ENCODE data around the gene MRI1. TPM values are rescaled to one million over a fixed set of nuclear protein-coding genes. Genes with fewer than 3 reads are reported as not detected.
A peak's percentile ranks its signal among the peaks of the same experiment; 100 is the strongest.
"Not testable (repeated sequence)": the region's sequence is repeated elsewhere in the genome, so short reads cannot be mapped to it uniquely, and the experiment has no call there.

Gene MRI1
- total RNA-seq, 2 donors from 2014 or later = 19.6 to 29.6 TPM

GRCh38 chr19:13778398-13778797 is 14.1 kb downstream of the MRI1 start:
- H3K27me3 Mint-ChIP-seq (ENCODE audit: insufficient read depth) = no peaks in the 10 kb centered on the region
- peaks cover 6% of the 10 kb centered on the region for H3K9me3 ChIP-seq (ENCODE audit: control insufficient read depth, low read length)
- H3K27ac ChIP-seq (ENCODE audit: low read depth, low read length) = no peak overlapping the region
- peaks cover 15% of the 10 kb centered on the region for H3K4me1 Mint-ChIP-seq
- H3K9me3 Mint-ChIP-seq = no peaks in the 10 kb centered on the region
- no peak overlapping the region for H3K27ac Mint-ChIP-seq
- TF ChIP-seq, protein P1, sequence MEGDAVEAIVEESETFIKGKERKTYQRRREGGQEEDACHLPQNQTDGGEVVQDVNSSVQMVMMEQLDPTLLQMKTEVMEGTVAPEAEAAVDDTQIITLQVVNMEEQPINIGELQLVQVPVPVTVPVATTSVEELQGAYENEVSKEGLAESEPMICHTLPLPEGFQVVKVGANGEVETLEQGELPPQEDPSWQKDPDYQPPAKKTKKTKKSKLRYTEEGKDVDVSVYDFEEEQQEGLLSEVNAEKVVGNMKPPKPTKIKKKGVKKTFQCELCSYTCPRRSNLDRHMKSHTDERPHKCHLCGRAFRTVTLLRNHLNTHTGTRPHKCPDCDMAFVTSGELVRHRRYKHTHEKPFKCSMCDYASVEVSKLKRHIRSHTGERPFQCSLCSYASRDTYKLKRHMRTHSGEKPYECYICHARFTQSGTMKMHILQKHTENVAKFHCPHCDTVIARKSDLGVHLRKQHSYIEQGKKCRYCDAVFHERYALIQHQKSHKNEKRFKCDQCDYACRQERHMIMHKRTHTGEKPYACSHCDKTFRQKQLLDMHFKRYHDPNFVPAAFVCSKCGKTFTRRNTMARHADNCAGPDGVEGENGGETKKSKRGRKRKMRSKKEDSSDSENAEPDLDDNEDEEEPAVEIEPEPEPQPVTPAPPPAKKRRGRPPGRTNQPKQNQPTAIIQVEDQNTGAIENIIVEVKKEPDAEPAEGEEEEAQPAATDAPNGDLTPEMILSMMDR (conservative IDR thresholded peaks at IDR 0.05) = no peak
- peaks cover 34% of the 10 kb centered on the region for H3K36me3 Mint-ChIP-seq (ENCODE audit: low read depth)
- H3K27me3 ChIP-seq (ENCODE audit: control insufficient read depth, insufficient read depth, low read length, poor library complexity, severe bottlenecking) = no peaks in the 10 kb centered on the region
- DNase-seq = no peak
- H3K4me3 ChIP-seq (ENCODE audit: low read length) = no peak overlapping the region
- WGBS, 2 experiments (ENCODE audit: insufficient coverage in 1 of 2, insufficient read length in 1 of 2) = 96 to 100% methylated on average over 6 to 9 of the region's 9 CpGs
- H3K4me3 Mint-ChIP-seq = no peak overlapping the region
- no peak overlapping the region for H3K9ac ChIP-seq (ENCODE audit: extremely low read depth, low read length, poor library complexity, severe bottlenecking)
- H3K36me3 ChIP-seq (ENCODE audit: control insufficient read depth, insufficient read depth, low read length) = peaks cover 32% of the 10 kb centered on the region
- no peaks in the 10 kb centered on the region for H3K4me1 ChIP-seq (ENCODE audit: control insufficient read depth, insufficient read depth, low read length)

DNA sequence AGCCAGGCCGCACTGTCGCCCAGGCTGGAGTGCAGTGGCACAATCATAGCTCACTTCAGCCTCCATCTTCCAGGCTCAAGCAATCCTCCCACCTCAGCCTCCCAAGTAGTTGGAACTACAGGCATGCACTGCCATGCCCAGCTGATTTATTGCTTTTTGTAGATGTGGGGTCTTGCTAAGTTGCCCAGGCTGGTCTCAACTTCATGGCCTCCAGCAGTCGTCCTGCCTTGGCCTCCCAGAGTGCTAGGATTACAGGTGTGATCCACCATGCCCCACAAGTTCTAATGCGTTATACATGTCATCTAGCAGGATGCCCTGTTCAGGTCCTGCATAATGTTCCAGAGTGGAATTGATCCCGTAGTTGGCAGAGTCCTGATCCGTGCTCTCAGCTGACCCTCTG is 14.5 kb downstream of the MRI1 start:
- Histone ChIP-seq H3K36me3 (ENCODE audit: control insufficient read depth, insufficient read depth, low read length) (peaks cover 32% of the 10 kb centered on the region), H3K9ac (ENCODE audit: extremely low read depth, low read length, poor library complexity, severe bottlenecking) (no peak overlapping the region), H3K4me1 (ENCODE audit: control insufficient read depth, insufficient read depth, low read length) (no peaks in the 10 kb centered on the region), H3K4me3 (ENCODE audit: low read length) (no peak overlapping the region), H3K27me3 (ENCODE audit: control insufficient read depth, insufficient read depth, low read length, poor library complexity, severe bottlenecking) (no peaks in the 10 kb centered on the region), H3K9me3 (ENCODE audit: control insufficient read depth, low read length) (peaks cover 6% of the 10 kb centered on the region), H3K27ac (ENCODE audit: low read depth, low read length) (no peak overlapping the region)
- Mint-ChIP-seq H3K36me3 (ENCODE audit: low read depth) (peaks cover 34% of the 10 kb centered on the region), H3K4me1 (peaks cover 19% of the 10 kb centered on the region), H3K27ac (no peak overlapping the region), H3K9me3 (no peaks in the 10 kb centered on the region), H3K27me3 (ENCODE audit: insufficient read depth) (no peaks in the 10 kb centered on the region), H3K4me3 (no peak overlapping the region)
- TF ChIP-seq, protein P1 (conservative IDR thresholded peaks at IDR 0.05) = no peak
- no peak for DNase-seq
- 93 to 94% methylated on average over 6 of the region's 6 CpGs for WGBS, 2 experiments (ENCODE audit: insufficient coverage in 1 of 2, insufficient read length in 1 of 2)

DNA sequence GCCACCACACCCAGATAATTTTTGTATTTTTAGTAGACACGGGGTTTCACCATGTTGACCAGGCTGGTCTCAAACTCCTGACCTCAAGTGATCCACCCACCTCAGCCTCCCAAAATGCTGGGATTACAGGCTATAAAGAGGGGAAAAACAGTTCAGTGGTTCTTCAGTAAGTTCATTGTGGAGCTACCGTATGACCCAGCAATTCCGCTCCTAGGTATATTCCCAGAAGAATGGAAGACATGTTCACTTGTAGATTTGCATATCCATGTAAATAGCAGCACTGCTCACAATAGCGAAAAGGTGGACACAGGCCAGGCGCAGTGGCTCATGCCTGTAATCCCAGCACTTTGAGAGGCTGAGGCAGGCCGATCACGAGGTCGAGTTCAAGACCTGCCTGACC is 15.5 kb downstream of the MRI1 start:
- H3K27ac Mint-ChIP-seq = not testable (repeated sequence)

GRCh38 chr19:13781547-13781946 is 17.2 kb downstream of the MRI1 start:
- Histone ChIP-seq H3K4me1 (ENCODE audit: control insufficient read depth, insufficient read depth, low read length) (no peaks in the 10 kb centered on the region), H3K9ac (ENCODE audit: extremely low read depth, low read length, poor library complexity, severe bottlenecking) (no peak overlapping the region), H3K36me3 (ENCODE audit: control insufficient read depth, insufficient read depth, low read length) (peaks cover 23% of the 10 kb centered on the region), H3K9me3 (ENCODE audit: control insufficient read depth, low read length) (peaks cover 6% of the 10 kb centered on the region), H3K27me3 (ENCODE audit: control insufficient read depth, insufficient read depth, low read length, poor library complexity, severe bottlenecking) (no peaks in the 10 kb centered on the region), H3K4me3 (ENCODE audit: low read length) (no peak overlapping the region), H3K27ac (ENCODE audit: low read depth, low read length) (no peak overlapping the region)
- Mint-ChIP-seq H3K4me1 (peaks cover 18% of the 10 kb centered on the region), H3K9me3 (no peaks in the 10 kb centered on the region), H3K4me3 (no peak overlapping the region), H3K27ac (no peak overlapping the region), H3K36me3 (ENCODE audit: low read depth) (peaks cover 29% of the 10 kb centered on the region), H3K27me3 (ENCODE audit: insufficient read depth) (peaks cover 2% of the 10 kb centered on the region)
- 33% methylated on average over 1 to 5 of the region's 5 CpGs for WGBS, 2 experiments (ENCODE audit: insufficient coverage in 1 of 2, insufficient read length in 1 of 2)
- TF ChIP-seq, protein P1 (conservative IDR thresholded peaks at IDR 0.05) = no peak
- peak; percentile 87 for DNase-seq

More for the DNA sequence above, 15.5 kb downstream of the MRI1 start:
- not testable (repeated sequence) for H3K27me3 Mint-ChIP-seq (ENCODE audit: insufficient read depth); H3K27me3 ChIP-seq (ENCODE audit: control insufficient read depth, insufficient read depth, low read length, poor library complexity, severe bottlenecking); H3K9me3 ChIP-seq (ENCODE audit: control insufficient read depth, low read length); H3K4me3 Mint-ChIP-seq; H3K27ac ChIP-seq (ENCODE audit: low read depth, low read length); H3K4me1 ChIP-seq (ENCODE audit: control insufficient read depth, insufficient read depth, low read length); H3K9me3 Mint-ChIP-seq; H3K4me3 ChIP-seq (ENCODE audit: low read length); DNase-seq; H3K9ac ChIP-seq (ENCODE audit: extremely low read depth, low read length, poor library complexity, severe bottlenecking)
- peaks cover 32% of the 10 kb centered on the region for H3K36me3 ChIP-seq (ENCODE audit: control insufficient read depth, insufficient read depth, low read length)
- whole genome bisulfite sequencing, 2 experiments (ENCODE audit: insufficient coverage in 1 of 2, insufficient read length in 1 of 2) = 90 to 91% methylated on average over 8 of the region's 8 CpGs
- H3K4me1 Mint-ChIP-seq = peaks cover 16% of the 10 kb centered on the region
- peaks cover 34% of the 10 kb centered on the region for H3K36me3 Mint-ChIP-seq (ENCODE audit: low read depth)
